Adrenal gland (tissue), 12 donors: ENCODE data around the gene CNKSR2. TPM values are rescaled to one million over a fixed set of nuclear protein-coding genes. Genes with fewer than 3 reads are reported as not detected.

Experiments
- DNase-seq, 7 donors: peaks; one replicate each; pipeline ENCODE4 v3.0.0-alpha.2; 2019 to 2020
- H3K27ac ChIP-seq, 5 donors: fragments of 200-600 bp; sonication (generic) in 4 of 5; 1 replicate in 3 of 5; 2 replicates in 2 of 5; pipeline versions ENCODE4 v1.5.1 to v1.8.0; 2016 to 2020; ENCODE audit warnings: mild to moderate bottlenecking in 1 of 5
- H3K27me3 ChIP-seq: fragments of 200-600 bp; 2 replicates; pipeline ENCODE4 v1.8.0; 2021
- H3K36me3 ChIP-seq, 2 donors: fragments of 200-600 bp; replicated peaks in 1 of 2; 1 replicate in 1 of 2; 2 replicates in 1 of 2; pipeline versions ENCODE4 v1.5.1 to v1.8.0; 2018 to 2022
- H3K4me1 ChIP-seq, 2 donors: fragments of 200-600 bp; replicated peaks in 1 of 2; 1 replicate in 1 of 2; 2 replicates in 1 of 2; pipeline versions ENCODE4 v1.5.1 to v1.8.0; 2018 to 2021
- H3K4me3 ChIP-seq, 4 donors: fragments of 200-600 bp; sonication (generic) in 3 of 4; one replicate each; pipeline ENCODE4 v1.5.1; 2016 to 2018
- H3K9me3 ChIP-seq, 3 donors: fragments of 200-600 bp; sonication (generic) in 1 of 3; replicated peaks in 1 of 3; 1 replicate in 2 of 3; 2 replicates in 1 of 3; pipeline versions ENCODE4 v1.5.1 to v1.8.0; 2016 to 2021
- POLR2A ChIP-seq, 2 donors: fragments of 450-650 bp; IDR thresholded peaks; one replicate each; pipeline ENCODE4 v1.6.1; 2017; ENCODE audit warnings: antibody characterized with exemption in 2 of 2, mild to moderate bottlenecking in 2 of 2, moderate library complexity in 1 of 2
- WGBS, 4 donors: extraction: QIAGEN DNeasy Blood & Tissue Kit in 2 of 4; methylation state at CpG; one replicate each; pipeline versions ENCODE4 v1.1.5 to v1.1.7; 2013 to 2017; 5-methylcytosine and 5-hydroxymethylcytosine counted together
- intact Hi-C, 2 donors: fragments of 100-400 bp; cut with DNase I; formaldehyde crosslinking; loops; one replicate each; pipeline versions ENCODE4 v1.14.1 to v1.15.0; 2022 to 2023
- polyA plus RNA-seq, 3 donors: library from polyadenylated mRNA; stranded (reverse); fragments of 200-250 nt in 2 of 3; fragments of 350-450 nt in 1 of 3; fragmentation: Illumina TruSeq in 1 of 3; extraction: RNeasy Lipid Tissue Mini Kit (QIAGEN cat#74804) in 1 of 3; gene quantifications; one replicate each; pipeline ENCODE4 v1.2.3, GENCODE V29; 2013 to 2014
- total RNA-seq, 9 donors: library from RNA; depleted of rRNA in 4 of 9; stranded (reverse); fragments of >200 nt in 4 of 9; fragments of 120-200 nt in 1 of 9; fragmentation: NEBNext Ultra II Directional in 1 of 9; extraction: Animal tissue kit (Norgen Biotek cat#: 25700) in 1 of 9; gene quantifications; one replicate each; pipeline versions ENCODE4 v1.1.0 to v1.2.4, GENCODE V29; 2013 to 2023
- TF ChIP-seq, protein P1 (sequence below), 6 experiments: fragments of 450-650 bp in 4 of 6; fragments of 200-600 bp in 2 of 6; sonication (generic) in 1 of 6; IDR thresholded peaks; 1 replicate in 5 of 6; 2 replicates in 1 of 6; pipeline versions ENCODE4 v1.5.1 to v1.8.0; 2016 to 2021; ENCODE audit warnings: antibody characterized with exemption in 6 of 6, mild to moderate bottlenecking in 2 of 6, moderate library complexity in 1 of 6
- donor health status: healthy with polysubstance abuse.
- donor health status: Bipolar disorder and iron deficiency.
- donor health status: DM: yes; HTN: yes; CAD: no.
- donor health status: DM: no; HTN: no; CAD: no.
- donor health status: DM: no; HTN: no; CAD: no.
- donor health status: DM: yes; HTN: yes; CAD: no.

CNKSR2 gene
- total and polyA plus RNA-seq, 12 donors = 1.5 to 18.2 (median 3.8) TPM

DNA sequence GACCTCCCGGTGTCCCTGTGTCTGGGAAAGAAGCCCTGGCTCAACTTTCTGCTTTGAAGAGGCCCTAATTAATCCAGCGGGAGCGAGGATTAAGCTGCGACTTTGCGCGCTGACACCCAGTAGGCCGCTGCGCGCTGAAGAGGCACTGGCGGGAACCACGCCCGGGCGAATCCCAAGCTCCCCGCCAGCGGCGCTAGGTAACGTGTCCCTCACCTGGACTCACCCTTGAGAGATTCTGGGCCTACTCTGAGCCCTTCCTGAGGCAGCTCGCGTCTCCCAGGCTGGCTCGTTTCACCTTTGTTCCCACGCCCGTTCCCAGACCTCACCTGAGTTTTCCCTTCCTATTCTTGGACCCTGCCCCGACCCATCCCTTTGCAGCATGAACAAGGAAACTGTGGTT, 284.5 kb downstream of the CNKSR2 start:
- Histone ChIP-seq H3K27me3 (peaks cover 30% of the 10 kb centered on the region), H3K4me3 (no peak overlapping the region), H3K27ac (no peak overlapping the region), H3K36me3 (no peaks in the 10 kb centered on the region), H3K9me3 (no peaks in the 10 kb centered on the region), H3K4me1 (no peaks in the 10 kb centered on the region)
- 52 to 61% (median 59%) methylated on average over 6 to 23 of the region's 23 CpGs for WGBS, 4 donors
- no peak for DNase-seq
- intact Hi-C loops = no loop called here
- TF ChIP-seq, protein P1, sequence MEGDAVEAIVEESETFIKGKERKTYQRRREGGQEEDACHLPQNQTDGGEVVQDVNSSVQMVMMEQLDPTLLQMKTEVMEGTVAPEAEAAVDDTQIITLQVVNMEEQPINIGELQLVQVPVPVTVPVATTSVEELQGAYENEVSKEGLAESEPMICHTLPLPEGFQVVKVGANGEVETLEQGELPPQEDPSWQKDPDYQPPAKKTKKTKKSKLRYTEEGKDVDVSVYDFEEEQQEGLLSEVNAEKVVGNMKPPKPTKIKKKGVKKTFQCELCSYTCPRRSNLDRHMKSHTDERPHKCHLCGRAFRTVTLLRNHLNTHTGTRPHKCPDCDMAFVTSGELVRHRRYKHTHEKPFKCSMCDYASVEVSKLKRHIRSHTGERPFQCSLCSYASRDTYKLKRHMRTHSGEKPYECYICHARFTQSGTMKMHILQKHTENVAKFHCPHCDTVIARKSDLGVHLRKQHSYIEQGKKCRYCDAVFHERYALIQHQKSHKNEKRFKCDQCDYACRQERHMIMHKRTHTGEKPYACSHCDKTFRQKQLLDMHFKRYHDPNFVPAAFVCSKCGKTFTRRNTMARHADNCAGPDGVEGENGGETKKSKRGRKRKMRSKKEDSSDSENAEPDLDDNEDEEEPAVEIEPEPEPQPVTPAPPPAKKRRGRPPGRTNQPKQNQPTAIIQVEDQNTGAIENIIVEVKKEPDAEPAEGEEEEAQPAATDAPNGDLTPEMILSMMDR (IDR thresholded peaks at IDR 0.05) = no peak
- no peak for TF ChIP-seq POLR2A (IDR thresholded peaks at IDR 0.05)

- 60 to 78% (median 74%) methylated on average over 3 of the region's 3 CpGs for WGBS, 4 donors
- no peaks in the 10 kb centered on the region for H3K9me3 ChIP-seq
- no peak for TF ChIP-seq POLR2A (IDR thresholded peaks at IDR 0.05)
- TF ChIP-seq, protein P1 (IDR thresholded peaks at IDR 0.05) = no peak
- H3K27me3 ChIP-seq = peaks cover 30% of the 10 kb centered on the region
- H3K4me1 ChIP-seq = no peaks in the 10 kb centered on the region
- no peaks in the 10 kb centered on the region for H3K36me3 ChIP-seq
- no peak overlapping the region for H3K27ac ChIP-seq
- DNase-seq = no peak
- H3K4me3 ChIP-seq = no peak overlapping the region
- intact Hi-C loops = no loop called here
Measured at GRCh38 chrX:21659320-21659719, 285.1 kb downstream of the CNKSR2 start.

GRCh38 chrX:21660156-21660555, 285.9 kb downstream of the CNKSR2 start:
- intact Hi-C loops = no loop called here

GRCh38 chrX:21661316-21661715, 287.1 kb downstream of the CNKSR2 start:
- no peak overlapping the region for H3K4me3 ChIP-seq
- WGBS, 4 donors = 56 to 85% (median 72%) methylated on average over 6 of the region's 6 CpGs
- no peaks in the 10 kb centered on the region for H3K9me3 ChIP-seq
- H3K27ac ChIP-seq = no peak overlapping the region
- no peaks in the 10 kb centered on the region for H3K36me3 ChIP-seq
- no peaks in the 10 kb centered on the region for H3K4me1 ChIP-seq
- intact Hi-C loops = no loop called here
- DNase-seq = no peak
- TF ChIP-seq, protein P1 (IDR thresholded peaks at IDR 0.05) = no peak
- TF ChIP-seq POLR2A (IDR thresholded peaks at IDR 0.05) = no peak
- peaks cover 26% of the 10 kb centered on the region for H3K27me3 ChIP-seq

More at GRCh38 chrX:21660156-21660555, 285.9 kb downstream of the CNKSR2 start:
- no peaks in the 10 kb centered on the region for H3K36me3 ChIP-seq
- WGBS, 4 donors = 79 to 85% (median 83%) methylated on average over 2 of the region's 2 CpGs
- H3K4me1 ChIP-seq = no peaks in the 10 kb centered on the region
- DNase-seq = no peak
- no peak for TF ChIP-seq POLR2A (IDR thresholded peaks at IDR 0.05)
- TF ChIP-seq, protein P1 (IDR thresholded peaks at IDR 0.05) = no peak
- H3K27me3 ChIP-seq = peaks cover 30% of the 10 kb centered on the region
- no peak overlapping the region for H3K27ac ChIP-seq
- no peak overlapping the region for H3K4me3 ChIP-seq
- no peaks in the 10 kb centered on the region for H3K9me3 ChIP-seq
